ENCODE results near the gene RGS7. TPM values are rescaled to one million over a fixed set of nuclear protein-coding genes. Genes with fewer than 3 reads are reported as not detected.

RGS7 gene
- total RNA-seq, 1 experiment from 2014 or later: 1.5 TPM

- H3K27me3 ChIP-seq (ENCODE audit: insufficient read depth, low read length): no peaks in the 10 kb centered on the region
- H3K27ac ChIP-seq (ENCODE audit: insufficient read length, low read depth, low read length): no peak overlapping the region
- Mint-ChIP-seq H3K4me3 (no peak overlapping the region), H3K27ac (no peak overlapping the region), H3K9me3 (peaks cover 20 to 22% of the 10 kb centered on the region in 2 experiments), H3K36me3 (ENCODE audit: insufficient read depth in 1 of 3, low read depth in 3 of 3) (peaks cover 11 to 28% (median 15%) of the 10 kb centered on the region in 3 experiments), H3K27me3 (ENCODE audit: low read depth) (no peaks in the 10 kb centered on the region), H3K4me1 (peaks cover 3 to 12% of the 10 kb centered on the region in 2 experiments; a peak in 3 of 4 replicates)
- no peak overlapping the region for H3K18ac ChIP-seq (ENCODE audit: insufficient read length, low read depth, low read length)
- DNase-seq: no peak
- TF ChIP-seq, protein P1, sequence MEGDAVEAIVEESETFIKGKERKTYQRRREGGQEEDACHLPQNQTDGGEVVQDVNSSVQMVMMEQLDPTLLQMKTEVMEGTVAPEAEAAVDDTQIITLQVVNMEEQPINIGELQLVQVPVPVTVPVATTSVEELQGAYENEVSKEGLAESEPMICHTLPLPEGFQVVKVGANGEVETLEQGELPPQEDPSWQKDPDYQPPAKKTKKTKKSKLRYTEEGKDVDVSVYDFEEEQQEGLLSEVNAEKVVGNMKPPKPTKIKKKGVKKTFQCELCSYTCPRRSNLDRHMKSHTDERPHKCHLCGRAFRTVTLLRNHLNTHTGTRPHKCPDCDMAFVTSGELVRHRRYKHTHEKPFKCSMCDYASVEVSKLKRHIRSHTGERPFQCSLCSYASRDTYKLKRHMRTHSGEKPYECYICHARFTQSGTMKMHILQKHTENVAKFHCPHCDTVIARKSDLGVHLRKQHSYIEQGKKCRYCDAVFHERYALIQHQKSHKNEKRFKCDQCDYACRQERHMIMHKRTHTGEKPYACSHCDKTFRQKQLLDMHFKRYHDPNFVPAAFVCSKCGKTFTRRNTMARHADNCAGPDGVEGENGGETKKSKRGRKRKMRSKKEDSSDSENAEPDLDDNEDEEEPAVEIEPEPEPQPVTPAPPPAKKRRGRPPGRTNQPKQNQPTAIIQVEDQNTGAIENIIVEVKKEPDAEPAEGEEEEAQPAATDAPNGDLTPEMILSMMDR (conservative IDR thresholded peaks at IDR 0.05): no peak
- no peak overlapping the region for H3K14ac ChIP-seq (ENCODE audit: insufficient read depth, low read length)
- H3K79me2 ChIP-seq (ENCODE audit: insufficient read depth, low read length): no peaks in the 10 kb centered on the region
- no peaks in the 10 kb centered on the region for H3K4me1 ChIP-seq (ENCODE audit: insufficient read depth, low read length)
- H3K9me3 ChIP-seq (ENCODE audit: control insufficient read depth, low read depth, low read length): no peaks in the 10 kb centered on the region
- no peak overlapping the region for H3K4me2 ChIP-seq (ENCODE audit: insufficient read depth, insufficient read length, low read length)
- H4K8ac ChIP-seq (replicated peaks; ENCODE audit: insufficient read length, low read depth, low read length): no peak overlapping the region
- H3K23me2 ChIP-seq (ENCODE audit: insufficient read length, low read depth, low read length, poor library complexity, severe bottlenecking): no peaks in the 10 kb centered on the region
- no peak overlapping the region for H4K5ac ChIP-seq (ENCODE audit: insufficient read length, low read depth, low read length)
- no peak overlapping the region for H3K56ac ChIP-seq (ENCODE audit: insufficient read length, low read depth, low read length)
- H2BK15ac ChIP-seq (ENCODE audit: low read depth, low read length): no peak overlapping the region
- H2BK20ac ChIP-seq (ENCODE audit: low read depth, low read length, poor library complexity, severe bottlenecking): no peak overlapping the region
- H2BK12ac ChIP-seq (ENCODE audit: insufficient read length, low read depth, low read length): no peak overlapping the region
- no peak overlapping the region for H3T11ph ChIP-seq (ENCODE audit: low read length)
- no peak overlapping the region for H2BK5ac ChIP-seq (ENCODE audit: insufficient read length, low read length)
- no peak overlapping the region for H2AFZ ChIP-seq (ENCODE audit: low read length)
- no peak overlapping the region for H2BK120ac ChIP-seq (ENCODE audit: low read depth, low read length, poor library complexity, severe bottlenecking)
- H3K23ac ChIP-seq (ENCODE audit: insufficient read length, low read depth, low read length): no peak overlapping the region
- no peaks in the 10 kb centered on the region for H3K79me1 ChIP-seq (ENCODE audit: insufficient read depth, low read depth, low read length, poor library complexity, severe bottlenecking)
- H2AK5ac ChIP-seq (ENCODE audit: insufficient read length, low read length): no peak overlapping the region
- no peak overlapping the region for H3K9ac ChIP-seq (ENCODE audit: extremely low read depth, insufficient read length, low read length)
- no peak overlapping the region for H3K4ac ChIP-seq (ENCODE audit: low read depth, low read length)
- no CpG with 5 or more reads among the region's 5 CpGs for WGBS (ENCODE audit: extremely low coverage, insufficient read length, low lambda C conversion rate)
- no peak overlapping the region for H4K91ac ChIP-seq (ENCODE audit: insufficient read length, low read depth, low read length)
- no peaks in the 10 kb centered on the region for H4K20me1 ChIP-seq (ENCODE audit: control insufficient read depth, insufficient read depth, insufficient read length)
Measured at GRCh38 chr1:241275226-241275625, 81.8 kb downstream of the RGS7 start.
